ENCODE data around the gene GPR61. TPM values are rescaled to one million over a fixed set of nuclear protein-coding genes. Genes with fewer than 3 reads are reported as not detected.

GPR61 gene
- total and polyA plus RNA-seq, 2 experiments from 2014 or later, result 1.9 to 3.3 TPM

DNA sequence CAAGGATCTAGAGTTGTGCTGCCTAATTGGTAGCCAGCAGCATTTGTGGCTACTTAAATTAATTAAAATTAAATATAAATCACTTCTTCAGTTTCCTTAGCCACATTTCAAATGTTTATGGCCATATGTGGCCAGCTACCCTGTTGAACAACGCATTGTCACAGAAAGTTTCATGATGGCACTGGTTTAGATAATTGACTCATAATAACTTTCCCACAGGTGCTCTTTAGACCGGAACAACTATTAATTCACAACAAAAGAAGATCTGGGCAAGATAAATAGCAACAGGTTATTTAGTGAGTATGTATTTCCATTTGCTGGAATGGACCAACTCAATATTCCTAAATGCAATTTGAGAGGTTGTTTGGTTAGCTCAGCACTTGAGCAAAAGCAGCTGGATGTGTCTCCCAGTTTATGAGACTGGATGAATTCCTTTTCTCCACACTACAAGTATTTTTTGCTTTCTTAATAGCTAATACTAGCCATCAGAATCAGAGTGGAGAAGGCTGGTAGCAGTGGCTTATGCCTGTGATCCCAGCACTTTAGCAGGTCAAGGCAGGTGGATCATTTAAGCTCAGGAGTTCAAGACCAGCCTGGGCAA, 26.5 kb upstream of the GPR61 start:
- no peaks in the 10 kb centered on the region for H3K9me3 ChIP-seq (ENCODE audit: low read depth)
- H3K27me3 ChIP-seq, result peaks cover 39% of the 10 kb centered on the region
- H3K36me3 ChIP-seq, result no peaks in the 10 kb centered on the region
- TF ChIP-seq, protein P1, sequence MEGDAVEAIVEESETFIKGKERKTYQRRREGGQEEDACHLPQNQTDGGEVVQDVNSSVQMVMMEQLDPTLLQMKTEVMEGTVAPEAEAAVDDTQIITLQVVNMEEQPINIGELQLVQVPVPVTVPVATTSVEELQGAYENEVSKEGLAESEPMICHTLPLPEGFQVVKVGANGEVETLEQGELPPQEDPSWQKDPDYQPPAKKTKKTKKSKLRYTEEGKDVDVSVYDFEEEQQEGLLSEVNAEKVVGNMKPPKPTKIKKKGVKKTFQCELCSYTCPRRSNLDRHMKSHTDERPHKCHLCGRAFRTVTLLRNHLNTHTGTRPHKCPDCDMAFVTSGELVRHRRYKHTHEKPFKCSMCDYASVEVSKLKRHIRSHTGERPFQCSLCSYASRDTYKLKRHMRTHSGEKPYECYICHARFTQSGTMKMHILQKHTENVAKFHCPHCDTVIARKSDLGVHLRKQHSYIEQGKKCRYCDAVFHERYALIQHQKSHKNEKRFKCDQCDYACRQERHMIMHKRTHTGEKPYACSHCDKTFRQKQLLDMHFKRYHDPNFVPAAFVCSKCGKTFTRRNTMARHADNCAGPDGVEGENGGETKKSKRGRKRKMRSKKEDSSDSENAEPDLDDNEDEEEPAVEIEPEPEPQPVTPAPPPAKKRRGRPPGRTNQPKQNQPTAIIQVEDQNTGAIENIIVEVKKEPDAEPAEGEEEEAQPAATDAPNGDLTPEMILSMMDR (IDR thresholded peaks at IDR 0.05; ENCODE audit: low read depth, low read length), result no peak
- no peak overlapping the region for H3K27ac ChIP-seq
- no peaks in the 10 kb centered on the region for H3K4me1 ChIP-seq (ENCODE audit: low read depth)
- H3K4me3 ChIP-seq, result no peak overlapping the region
- DNase-seq (ENCODE audit: low read depth in 1 of 2, low spot score in 1 of 2), result no peak

DNA sequence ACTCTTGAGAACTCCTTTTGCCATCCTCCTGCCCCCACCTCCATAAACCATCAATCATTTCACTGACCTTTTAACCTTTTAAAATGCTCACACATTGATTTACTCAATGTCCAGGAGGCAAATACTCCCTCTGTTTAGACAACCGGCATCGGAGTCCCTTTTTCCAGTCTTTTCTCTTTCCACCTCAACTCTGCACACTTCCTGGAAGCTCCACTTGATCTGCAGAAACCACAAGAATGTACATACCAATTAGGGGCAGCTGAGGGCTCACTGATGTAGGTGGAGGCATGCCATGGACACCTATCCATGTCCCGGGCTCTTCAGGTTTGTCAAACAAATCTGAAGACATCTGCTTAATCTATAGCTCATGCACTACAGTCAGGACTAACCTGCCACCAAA, 24.8 kb upstream of the GPR61 start:
- no peak overlapping the region for H3K27ac ChIP-seq
- H3K4me1 ChIP-seq (ENCODE audit: low read depth), result no peaks in the 10 kb centered on the region
- TF ChIP-seq, protein P1 (IDR thresholded peaks at IDR 0.05; ENCODE audit: low read depth, low read length), result no peak
- H3K9me3 ChIP-seq (ENCODE audit: low read depth), result no peaks in the 10 kb centered on the region
- H3K4me3 ChIP-seq, result no peak overlapping the region
- peaks cover 33% of the 10 kb centered on the region for H3K27me3 ChIP-seq
- no peak for DNase-seq (ENCODE audit: low read depth in 1 of 2, low spot score in 1 of 2)
- H3K36me3 ChIP-seq, result no peaks in the 10 kb centered on the region

DNA sequence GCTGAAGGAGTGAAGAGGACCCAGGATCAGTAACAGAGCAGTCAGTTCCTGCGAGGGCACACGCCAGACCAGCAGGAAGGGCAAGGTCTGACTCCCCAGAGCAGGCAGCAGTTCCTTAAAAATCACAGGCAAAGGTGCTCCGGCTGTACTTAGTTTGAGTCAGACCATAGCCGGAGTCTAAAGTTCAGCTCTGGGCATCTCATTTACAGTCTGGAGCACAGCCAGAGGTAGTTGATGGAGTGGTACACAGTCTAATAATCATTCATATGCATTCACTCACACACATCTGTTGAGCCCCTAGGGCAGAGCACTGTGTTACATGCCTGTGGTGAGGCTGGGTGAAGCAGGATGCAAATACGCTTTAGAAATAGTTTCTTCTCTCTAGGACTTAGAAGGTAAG, 22.8 kb upstream of the GPR61 start:
- TF ChIP-seq, protein P1 (IDR thresholded peaks at IDR 0.05; ENCODE audit: low read depth, low read length), result no peak
- Histone ChIP-seq H3K4me1 (ENCODE audit: low read depth) (no peaks in the 10 kb centered on the region), H3K27ac (no peak overlapping the region), H3K36me3 (no peaks in the 10 kb centered on the region), H3K4me3 (no peak overlapping the region), H3K9me3 (ENCODE audit: low read depth) (no peaks in the 10 kb centered on the region), H3K27me3 (peaks cover 22% of the 10 kb centered on the region)
- DNase-seq (ENCODE audit: low read depth in 1 of 2, low spot score in 1 of 2), result no peak

DNA sequence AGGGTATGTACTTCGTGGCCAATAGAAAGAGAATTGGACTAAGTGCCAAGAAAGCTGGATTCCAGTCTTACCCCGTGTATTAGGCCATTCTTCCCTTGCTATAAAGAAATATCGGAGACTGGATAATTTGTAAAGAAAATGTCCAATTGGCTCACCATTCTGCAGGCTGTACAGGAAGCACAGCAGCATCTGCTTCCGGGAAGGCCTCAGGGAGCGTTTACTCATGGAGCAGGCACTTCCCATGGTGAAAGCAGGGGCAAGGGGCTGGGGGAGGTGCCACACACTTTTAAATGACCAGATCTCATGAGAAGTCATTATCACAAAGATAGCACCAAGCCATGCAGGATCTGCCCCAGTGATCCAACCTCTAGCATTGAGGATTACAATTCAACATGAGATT, 22.3 kb upstream of the GPR61 start:
- H3K4me1 ChIP-seq (ENCODE audit: low read depth), result no peaks in the 10 kb centered on the region
- no peak overlapping the region for H3K27ac ChIP-seq
- H3K27me3 ChIP-seq, result peaks cover 18% of the 10 kb centered on the region
- H3K9me3 ChIP-seq (ENCODE audit: low read depth), result no peaks in the 10 kb centered on the region
- H3K4me3 ChIP-seq, result no peak overlapping the region
- TF ChIP-seq, protein P1 (IDR thresholded peaks at IDR 0.05; ENCODE audit: low read depth, low read length), result no peak
- no peak for DNase-seq (ENCODE audit: low read depth in 1 of 2, low spot score in 1 of 2)
- H3K36me3 ChIP-seq, result no peaks in the 10 kb centered on the region

DNA sequence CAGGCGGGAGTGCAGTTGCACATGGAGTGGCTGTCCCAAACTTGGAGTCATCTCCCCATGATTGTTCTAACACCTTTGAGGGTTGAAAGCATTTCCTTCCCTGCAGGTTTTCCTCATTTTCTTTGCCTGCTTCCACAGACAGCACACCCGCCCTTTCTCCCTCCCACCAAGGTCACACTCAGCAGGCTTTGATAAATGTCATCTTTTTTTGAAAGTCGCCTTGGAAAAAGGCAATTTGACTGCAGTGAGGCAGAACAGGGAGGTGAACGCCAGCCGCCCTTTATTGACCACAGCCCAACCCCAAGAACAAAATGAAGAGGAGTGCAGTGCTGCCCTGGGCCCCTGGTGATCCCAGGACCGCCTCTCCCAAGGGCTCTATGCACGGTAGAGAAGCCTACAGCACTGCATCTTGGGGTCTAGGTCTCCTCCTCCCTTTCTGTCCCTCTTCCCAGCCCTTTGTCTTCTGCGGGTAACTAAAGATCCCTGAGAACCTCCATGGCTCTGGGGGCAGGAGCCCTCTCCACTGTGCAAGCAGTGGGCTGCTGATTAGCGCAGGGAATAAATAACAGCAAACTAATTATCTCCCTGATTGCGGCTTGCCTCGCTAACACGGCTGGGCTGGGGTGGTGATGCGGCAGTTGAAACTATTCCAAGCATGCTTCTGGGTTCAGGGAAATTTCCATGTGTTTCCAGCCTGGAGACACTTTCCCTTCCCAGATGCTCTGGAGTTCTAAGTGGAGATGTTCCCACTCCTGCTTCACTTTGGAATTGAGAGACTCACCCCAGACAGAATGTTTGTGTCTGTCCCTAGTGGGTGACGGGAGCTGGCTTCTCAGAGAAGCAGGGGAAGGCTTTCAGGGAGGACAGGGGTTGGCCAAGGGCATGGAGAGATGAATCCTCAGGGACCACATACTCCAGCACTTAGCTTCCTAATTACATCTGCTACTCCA, 18.4 kb upstream of the GPR61 start:
- TF ChIP-seq, protein P1 (IDR thresholded peaks at IDR 0.05; ENCODE audit: low read depth, low read length), result no peak
- H3K4me1 ChIP-seq (ENCODE audit: low read depth), result no peaks in the 10 kb centered on the region

More for the DNA sequence above, 18.4 kb upstream of the GPR61 start:
- Histone ChIP-seq H3K4me3 (no peak overlapping the region), H3K9me3 (ENCODE audit: low read depth) (no peaks in the 10 kb centered on the region), H3K36me3 (no peaks in the 10 kb centered on the region), H3K27ac (no peak overlapping the region), H3K27me3 (peaks cover 3% of the 10 kb centered on the region)
- DNase-seq (ENCODE audit: low read depth in 1 of 2, low spot score in 1 of 2), result no peak
